Measurements from ENCODE around the gene ACTN1. TPM values are rescaled to one million over a fixed set of nuclear protein-coding genes. Genes with fewer than 3 reads are reported as not detected.

ACTN1 gene
- total and polyA plus RNA-seq, 11 donors, result 48.4 to 252 (median 104) TPM

- TF ChIP-seq POLR2A (IDR thresholded peaks at IDR 0.05), result no peak
- no peak for TF ChIP-seq CTCF (IDR thresholded peaks at IDR 0.05)
- Histone ChIP-seq H3K9me3 (no peaks in the 10 kb centered on the region), H3K36me3 (peaks cover 0 to 100% (median 98%) of the 10 kb centered on the region in 9 donors), H3K27ac (peak overlapping the region in 1 of 12 donors; percentile 83), H3K4me1 (peaks cover 0 to 12% (median 2%) of the 10 kb centered on the region in 12 donors), H3K4me3 (no peak overlapping the region), H3K27me3 (no peaks in the 10 kb centered on the region)
- WGBS, 4 donors, result 96 to 99% (median 99%) methylated on average over 6 to 13 of the region's 13 CpGs
- ATAC-seq (no peak), DNase-seq (no peak)
- intact Hi-C loops (cut with DNase I), result no loop called here
Measured at GRCh38 chr14:68879841-68880575, 99.1 kb downstream of the ACTN1 start.

GRCh38 chr14:68879321-68879781 lies 99.8 kb downstream of the ACTN1 start:
- Histone ChIP-seq H3K27me3 (no peaks in the 10 kb centered on the region), H3K4me3 (no peak overlapping the region), H3K4me1 (peaks cover 0 to 6% (median under 1%) of the 10 kb centered on the region in 12 donors), H3K9me3 (no peaks in the 10 kb centered on the region), H3K36me3 (peaks cover 0 to 100% (median 98%) of the 10 kb centered on the region in 9 donors), H3K27ac (peak overlapping the region in 1 of 12 donors; percentile 83)
- ATAC-seq, result no peak
- no peak for DNase-seq
- no peak for TF ChIP-seq CTCF (IDR thresholded peaks at IDR 0.05)
- no peak for TF ChIP-seq POLR2A (IDR thresholded peaks at IDR 0.05)
- intact Hi-C loops (cut with DNase I), result no loop called here
- 92 to 97% (median 96%) methylated on average over 3 to 7 of the region's 7 CpGs for WGBS, 4 donors

GRCh38 chr14:68878908-68879307 lies 100.2 kb downstream of the ACTN1 start:
- intact Hi-C loops (cut with DNase I), result no loop called here
- Histone ChIP-seq H3K4me1 (peaks cover 0 to 3% (median 0%) of the 10 kb centered on the region in 12 donors), H3K36me3 (peaks cover 0 to 100% (median 98%) of the 10 kb centered on the region in 9 donors), H3K9me3 (no peaks in the 10 kb centered on the region), H3K27me3 (no peaks in the 10 kb centered on the region), H3K4me3 (no peak overlapping the region), H3K27ac (peak overlapping the region in 1 of 12 donors; percentile 83)
- TF ChIP-seq CTCF (IDR thresholded peaks at IDR 0.05) (no peak), POLR2A (IDR thresholded peaks at IDR 0.05) (no peak)
- 89 to 96% (median 92%) methylated on average over 10 to 20 of the region's 20 CpGs for WGBS, 4 donors
- ATAC-seq, result no peak
- no peak for DNase-seq

- 94 to 95% (median 95%) methylated on average over 17 to 18 of the region's 18 CpGs for WGBS, 4 donors
- Histone ChIP-seq H3K27ac (peak overlapping the region in 1 of 12 donors; percentile 83), H3K36me3 (peaks cover 0 to 100% (median 98%) of the 10 kb centered on the region in 9 donors), H3K9me3 (no peaks in the 10 kb centered on the region), H3K4me1 (no peaks in the 10 kb centered on the region), H3K27me3 (no peaks in the 10 kb centered on the region), H3K4me3 (no peak overlapping the region)
- peak in 2 of 4 donors; percentile 8 to 13 for ATAC-seq
- intact Hi-C loops (cut with DNase I), result no loop called here
- TF ChIP-seq CTCF (IDR thresholded peaks at IDR 0.05) (no peak), POLR2A (IDR thresholded peaks at IDR 0.05) (no peak)
- no peak for DNase-seq
Measured at GRCh38 chr14:68877993-68878575, 101.0 kb downstream of the ACTN1 start.
